ENCODE data around the gene LAMP5. TPM values are rescaled to one million over a fixed set of nuclear protein-coding genes. Genes with fewer than 3 reads are reported as not detected.

The LAMP5 gene
- total RNA-seq, 1 experiment from 2014 or later = not detected

- no peak overlapping the region for H3K9ac ChIP-seq (ENCODE audit: low read length)
- H3K27ac ChIP-seq (ENCODE audit: low read length) = no peak overlapping the region
- H4K20me1 ChIP-seq (ENCODE audit: insufficient read depth, low read depth, low read length) = no peaks in the 10 kb centered on the region
- H3K9me2 ChIP-seq (replicated peaks; ENCODE audit: insufficient read depth, low read length) = no peaks in the 10 kb centered on the region
- no peaks in the 10 kb centered on the region for H3K79me2 ChIP-seq (ENCODE audit: low read length)
- H3K4me3 ChIP-seq (ENCODE audit: low read length) = no peak overlapping the region
- H3K9me3 ChIP-seq (ENCODE audit: low read length) = no peaks in the 10 kb centered on the region
- H2AFZ ChIP-seq (ENCODE audit: low read length) = no peak overlapping the region
- no peaks in the 10 kb centered on the region for H3K27me3 ChIP-seq (ENCODE audit: low read length)
- H3K4me1 ChIP-seq (ENCODE audit: low read length) = no peaks in the 10 kb centered on the region
- peak; percentile 61 for DNase-seq
- no peak overlapping the region for H3K4me2 ChIP-seq (ENCODE audit: low read depth, low read length, poor library complexity, severe bottlenecking)
- H3K36me3 ChIP-seq (ENCODE audit: insufficient read depth, low read length) = no peaks in the 10 kb centered on the region
These were observed 10.7 kb upstream of the LAMP5 start for GRCh38 chr20:9503526-9504245.

DNA sequence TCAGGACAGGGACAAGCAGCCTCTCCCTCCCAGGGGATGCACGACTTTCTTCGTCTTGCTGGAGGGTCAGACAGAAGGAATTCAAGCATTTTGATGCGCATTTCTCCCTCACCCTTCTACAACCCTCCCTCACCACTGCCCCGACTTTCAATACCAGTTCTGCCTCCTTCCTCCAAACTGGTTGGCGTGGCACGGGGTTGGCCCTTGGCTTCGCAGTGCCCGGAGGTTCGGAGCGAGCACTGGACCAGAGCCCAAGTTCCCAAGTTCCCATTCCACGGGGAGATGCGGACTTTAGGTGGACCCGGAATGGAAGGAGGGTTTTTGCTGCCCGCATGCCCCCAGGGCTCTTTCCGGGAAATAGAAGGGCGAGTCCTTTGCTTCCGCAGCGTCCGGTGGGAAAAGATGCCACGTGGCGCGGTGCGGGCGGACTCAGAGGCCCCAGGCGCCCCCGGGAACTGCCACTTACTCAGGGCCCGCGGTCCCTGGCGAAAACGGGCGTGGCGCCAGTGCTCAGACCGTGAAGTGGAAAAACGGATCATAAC is 8.0 kb upstream of the LAMP5 start:
- no peak overlapping the region for H3K4me3 ChIP-seq (ENCODE audit: low read length)
- no peaks in the 10 kb centered on the region for H3K9me2 ChIP-seq (replicated peaks; ENCODE audit: insufficient read depth, low read length)
- no peaks in the 10 kb centered on the region for H3K4me1 ChIP-seq (ENCODE audit: low read length)
- H3K9ac ChIP-seq (ENCODE audit: low read length) = no peak overlapping the region
- H4K20me1 ChIP-seq (ENCODE audit: insufficient read depth, low read depth, low read length) = no peaks in the 10 kb centered on the region
- H2AFZ ChIP-seq (ENCODE audit: low read length) = no peak overlapping the region
- H3K9me3 ChIP-seq (ENCODE audit: low read length) = no peaks in the 10 kb centered on the region
- no peaks in the 10 kb centered on the region for H3K27me3 ChIP-seq (ENCODE audit: low read length)
- DNase-seq = no peak
- no peaks in the 10 kb centered on the region for H3K36me3 ChIP-seq (ENCODE audit: insufficient read depth, low read length)
- no peak overlapping the region for H3K4me2 ChIP-seq (ENCODE audit: low read depth, low read length, poor library complexity, severe bottlenecking)
- no peak overlapping the region for H3K27ac ChIP-seq (ENCODE audit: low read length)
- no peaks in the 10 kb centered on the region for H3K79me2 ChIP-seq (ENCODE audit: low read length)

GRCh38 chr20:9506964-9507369 is 7.4 kb upstream of the LAMP5 start:
- H3K27me3 ChIP-seq (ENCODE audit: low read length) = no peaks in the 10 kb centered on the region
- H3K4me1 ChIP-seq (ENCODE audit: low read length) = no peaks in the 10 kb centered on the region
- H3K4me3 ChIP-seq (ENCODE audit: low read length) = no peak overlapping the region
- H3K9ac ChIP-seq (ENCODE audit: low read length) = no peak overlapping the region
- H2AFZ ChIP-seq (ENCODE audit: low read length) = no peak overlapping the region
- no peaks in the 10 kb centered on the region for H3K9me2 ChIP-seq (replicated peaks; ENCODE audit: insufficient read depth, low read length)
- no peak for DNase-seq
- no peak overlapping the region for H3K4me2 ChIP-seq (ENCODE audit: low read depth, low read length, poor library complexity, severe bottlenecking)
- H3K36me3 ChIP-seq (ENCODE audit: insufficient read depth, low read length) = no peaks in the 10 kb centered on the region
- H4K20me1 ChIP-seq (ENCODE audit: insufficient read depth, low read depth, low read length) = no peaks in the 10 kb centered on the region
- H3K27ac ChIP-seq (ENCODE audit: low read length) = no peak overlapping the region
- no peaks in the 10 kb centered on the region for H3K9me3 ChIP-seq (ENCODE audit: low read length)
- no peaks in the 10 kb centered on the region for H3K79me2 ChIP-seq (ENCODE audit: low read length)

DNA sequence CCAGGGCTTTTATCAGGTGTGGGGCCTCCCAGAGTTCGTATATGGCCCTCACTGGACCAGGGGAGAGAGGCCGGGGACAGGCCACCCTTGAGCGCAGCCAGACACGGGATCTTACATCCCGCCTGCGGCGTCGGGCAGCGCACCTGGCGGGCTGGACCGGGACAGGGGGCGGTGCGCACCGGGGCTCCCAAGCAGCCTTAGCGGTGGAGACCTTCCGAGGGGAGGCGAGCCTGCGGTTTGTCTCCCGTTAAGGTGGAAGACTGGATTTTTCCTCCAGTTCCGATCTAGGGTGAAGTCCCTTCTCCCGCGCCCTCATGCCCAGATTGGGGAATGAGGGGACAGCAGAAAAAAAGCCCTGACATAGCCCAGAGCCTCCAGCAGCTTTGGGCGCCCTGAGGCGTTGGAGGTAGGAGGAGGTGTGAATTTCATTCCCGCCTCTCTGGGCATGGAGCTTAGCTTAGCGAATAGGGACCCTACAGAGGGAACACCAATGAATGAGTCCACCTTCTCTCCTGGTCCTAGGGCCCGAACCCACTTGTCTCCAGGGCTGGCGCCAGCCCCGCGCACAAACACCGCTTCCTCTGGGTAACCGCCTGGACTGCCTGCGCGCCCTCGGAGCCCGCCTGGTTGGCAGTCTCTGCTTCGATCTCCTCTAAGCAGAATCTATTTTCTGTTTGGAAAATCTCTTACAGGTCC is 6.7 kb upstream of the LAMP5 start:
- H3K27me3 ChIP-seq (ENCODE audit: low read length) = no peaks in the 10 kb centered on the region
- H3K4me1 ChIP-seq (ENCODE audit: low read length) = no peaks in the 10 kb centered on the region
- DNase-seq = no peak
- no peak overlapping the region for H3K4me2 ChIP-seq (ENCODE audit: low read depth, low read length, poor library complexity, severe bottlenecking)
- no peaks in the 10 kb centered on the region for H3K36me3 ChIP-seq (ENCODE audit: insufficient read depth, low read length)
- no peak overlapping the region for H2AFZ ChIP-seq (ENCODE audit: low read length)
- no peaks in the 10 kb centered on the region for H4K20me1 ChIP-seq (ENCODE audit: insufficient read depth, low read depth, low read length)
- H3K27ac ChIP-seq (ENCODE audit: low read length) = no peak overlapping the region
- no peaks in the 10 kb centered on the region for H3K9me2 ChIP-seq (replicated peaks; ENCODE audit: insufficient read depth, low read length)
- H3K9me3 ChIP-seq (ENCODE audit: low read length) = no peaks in the 10 kb centered on the region
- H3K4me3 ChIP-seq (ENCODE audit: low read length) = no peak overlapping the region
- no peaks in the 10 kb centered on the region for H3K79me2 ChIP-seq (ENCODE audit: low read length)
- H3K9ac ChIP-seq (ENCODE audit: low read length) = no peak overlapping the region

DNA sequence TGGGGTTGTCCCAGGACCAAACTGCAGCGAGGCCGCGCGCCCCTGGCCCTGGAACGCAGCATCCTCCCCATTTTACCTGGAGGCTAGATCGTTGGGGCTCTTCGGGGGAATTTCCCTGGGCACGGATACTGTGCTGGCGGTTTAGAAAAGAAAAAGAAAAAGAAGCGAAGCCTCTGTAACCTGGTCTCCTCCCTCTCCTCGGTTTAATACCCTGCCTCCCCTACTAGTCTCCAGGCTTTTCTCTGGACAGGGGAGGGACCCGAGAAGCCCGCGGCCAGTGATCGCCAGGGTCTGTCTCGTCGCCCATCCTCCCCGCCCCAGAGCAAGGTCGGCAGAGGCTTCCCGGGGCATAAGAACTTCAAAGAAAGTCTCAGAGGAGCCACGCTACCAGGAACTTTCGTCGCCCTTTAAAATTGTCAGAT is 6.1 kb upstream of the LAMP5 start:
- H3K79me2 ChIP-seq (ENCODE audit: low read length) = no peaks in the 10 kb centered on the region
- H3K36me3 ChIP-seq (ENCODE audit: insufficient read depth, low read length) = no peaks in the 10 kb centered on the region
- no peaks in the 10 kb centered on the region for H4K20me1 ChIP-seq (ENCODE audit: insufficient read depth, low read depth, low read length)
- no peak overlapping the region for H3K4me2 ChIP-seq (ENCODE audit: low read depth, low read length, poor library complexity, severe bottlenecking)
- no peaks in the 10 kb centered on the region for H3K4me1 ChIP-seq (ENCODE audit: low read length)
- H3K27ac ChIP-seq (ENCODE audit: low read length) = no peak overlapping the region
- no peaks in the 10 kb centered on the region for H3K27me3 ChIP-seq (ENCODE audit: low read length)
- H3K9me2 ChIP-seq (replicated peaks; ENCODE audit: insufficient read depth, low read length) = no peaks in the 10 kb centered on the region
- no peak overlapping the region for H3K4me3 ChIP-seq (ENCODE audit: low read length)
- no peak for DNase-seq
- no peak overlapping the region for H2AFZ ChIP-seq (ENCODE audit: low read length)
- no peak overlapping the region for H3K9ac ChIP-seq (ENCODE audit: low read length)
- H3K9me3 ChIP-seq (ENCODE audit: low read length) = no peaks in the 10 kb centered on the region

GRCh38 chr20:9508696-9509178 is 5.7 kb upstream of the LAMP5 start:
- Histone ChIP-seq H3K4me2 (ENCODE audit: low read depth, low read length, poor library complexity, severe bottlenecking) (no peak overlapping the region), H3K9ac (ENCODE audit: low read length) (no peak overlapping the region), H3K27me3 (ENCODE audit: low read length) (no peaks in the 10 kb centered on the region), H3K9me2 (replicated peaks; ENCODE audit: insufficient read depth, low read length) (no peaks in the 10 kb centered on the region), H3K27ac (ENCODE audit: low read length) (no peak overlapping the region), H3K4me1 (ENCODE audit: low read length) (no peaks in the 10 kb centered on the region), H3K79me2 (ENCODE audit: low read length) (no peaks in the 10 kb centered on the region), H3K9me3 (ENCODE audit: low read length) (no peaks in the 10 kb centered on the region), H2AFZ (ENCODE audit: low read length) (no peak overlapping the region), H3K4me3 (ENCODE audit: low read length) (no peak overlapping the region), H3K36me3 (ENCODE audit: insufficient read depth, low read length) (no peaks in the 10 kb centered on the region), H4K20me1 (ENCODE audit: insufficient read depth, low read depth, low read length) (no peaks in the 10 kb centered on the region)
- no peak for DNase-seq

- H3K9ac ChIP-seq (ENCODE audit: low read length) = no peak overlapping the region
- no peak overlapping the region for H3K4me2 ChIP-seq (ENCODE audit: low read depth, low read length, poor library complexity, severe bottlenecking)
- H3K79me2 ChIP-seq (ENCODE audit: low read length) = no peaks in the 10 kb centered on the region
- H3K4me1 ChIP-seq (ENCODE audit: low read length) = no peaks in the 10 kb centered on the region
- H3K27ac ChIP-seq (ENCODE audit: low read length) = no peak overlapping the region
- no peaks in the 10 kb centered on the region for H3K27me3 ChIP-seq (ENCODE audit: low read length)
- H3K4me3 ChIP-seq (ENCODE audit: low read length) = no peak overlapping the region
- no peak overlapping the region for H2AFZ ChIP-seq (ENCODE audit: low read length)
- H3K36me3 ChIP-seq (ENCODE audit: insufficient read depth, low read length) = no peaks in the 10 kb centered on the region
- no peaks in the 10 kb centered on the region for H3K9me2 ChIP-seq (replicated peaks; ENCODE audit: insufficient read depth, low read length)
- H3K9me3 ChIP-seq (ENCODE audit: low read length) = no peaks in the 10 kb centered on the region
- H4K20me1 ChIP-seq (ENCODE audit: insufficient read depth, low read depth, low read length) = no peaks in the 10 kb centered on the region
- no peak for DNase-seq
These were observed 5.1 kb upstream of the LAMP5 start for GRCh38 chr20:9509246-9509645.

GRCh38 chr20:9510911-9511310 is 3.5 kb upstream of the LAMP5 start:
- no peak overlapping the region for H3K9ac ChIP-seq (ENCODE audit: low read length)
- no peaks in the 10 kb centered on the region for H3K4me1 ChIP-seq (ENCODE audit: low read length)
- no peak overlapping the region for H2AFZ ChIP-seq (ENCODE audit: low read length)
- no peak for DNase-seq
- H3K9me2 ChIP-seq (replicated peaks; ENCODE audit: insufficient read depth, low read length) = no peaks in the 10 kb centered on the region
- no peaks in the 10 kb centered on the region for H3K9me3 ChIP-seq (ENCODE audit: low read length)
- no peaks in the 10 kb centered on the region for H3K79me2 ChIP-seq (ENCODE audit: low read length)
- no peak overlapping the region for H3K27ac ChIP-seq (ENCODE audit: low read length)
- no peak overlapping the region for H3K4me3 ChIP-seq (ENCODE audit: low read length)
- no peak overlapping the region for H3K4me2 ChIP-seq (ENCODE audit: low read depth, low read length, poor library complexity, severe bottlenecking)
- H3K27me3 ChIP-seq (ENCODE audit: low read length) = no peaks in the 10 kb centered on the region
- no peaks in the 10 kb centered on the region for H3K36me3 ChIP-seq (ENCODE audit: insufficient read depth, low read length)
- H4K20me1 ChIP-seq (ENCODE audit: insufficient read depth, low read depth, low read length) = no peaks in the 10 kb centered on the region
